SU-DHL-6 (cell line): ENCODE measurements around the gene BCL2L15.

ENCODE experiments used
- H2AFZ ChIP-seq: fragments of 200-600 bp; sonication (generic); 2 replicates; pipeline ENCODE4 v1.6.1; 2014; ENCODE audit warnings: low read depth, mild to moderate bottlenecking, moderate library complexity, mixed read lengths, antibody characterized with exemption, low read length; ENCODE audit not compliant: severe bottlenecking
- H3F3A ChIP-seq: fragments of 200-600 bp; shearing (Covaris generic); 2 replicates; pipeline ENCODE4 v1.6.0; 2016; ENCODE audit warnings: antibody characterized with exemption, mild to moderate bottlenecking; ENCODE audit not compliant: insufficient read depth
- H3K27ac ChIP-seq: fragments of 200-600 bp; sonication (generic); 2 replicates; pipeline ENCODE4 v1.5.1; 2016; ENCODE audit warnings: low read depth, mild to moderate bottlenecking, low read length, moderate library complexity, mixed read lengths
- H3K27me3 ChIP-seq: fragments of 200-600 bp; sonication (generic), shearing (Covaris generic); 2 replicates; pipeline ENCODE4 v1.6.0; 2014; ENCODE audit warnings: mild to moderate bottlenecking, low read length
- H3K36me3 ChIP-seq: fragments of 200-600 bp; sonication (generic); 2 replicates; pipeline ENCODE4 v1.6.1; 2014; ENCODE audit warnings: mild to moderate bottlenecking, low read length, mixed read lengths
- H3K4me2 ChIP-seq: fragments of 300-600, 200-600 bp; shearing (Covaris generic), sonication (generic); 2 replicates; pipeline ENCODE4 v1.6.0; 2014; ENCODE audit warnings: low read length, low read depth, mild to moderate bottlenecking; ENCODE audit not compliant: poor library complexity, severe bottlenecking
- H3K4me3 ChIP-seq: fragments of 200-600 bp; sonication (generic); 2 replicates; pipeline ENCODE4 v1.5.1; 2014; ENCODE audit warnings: antibody characterized with exemption, low read length, mild to moderate bottlenecking, mixed read lengths; ENCODE audit not compliant: insufficient read depth, poor library complexity, severe bottlenecking
- H3K79me2 ChIP-seq: fragments of 200-600 bp; sonication (generic); 2 replicates; pipeline ENCODE4 v1.6.1; 2014; ENCODE audit warnings: mild to moderate bottlenecking, low read length, moderate library complexity; ENCODE audit not compliant: insufficient read depth
- H3K9ac ChIP-seq: fragments of 200-600 bp; sonication (generic); 2 replicates; pipeline ENCODE4 v1.7.0; 2014; ENCODE audit warnings: mild to moderate bottlenecking, low read length
- H3K9me2 ChIP-seq: fragments of 200-600 bp; sonication (generic); replicated peaks from 2 replicates; pipeline ENCODE4 v1.6.1; 2014; ENCODE audit warnings: low read length; ENCODE audit not compliant: insufficient read depth
- H3K9me3 ChIP-seq: fragments of 200-600 bp; sonication (generic); 2 replicates; pipeline ENCODE4 v1.6.1; 2014; ENCODE audit warnings: low read length, mixed read lengths; ENCODE audit not compliant: insufficient read depth
- H4K20me1 ChIP-seq: fragments of 200-600 bp; sonication (generic); 2 replicates; pipeline ENCODE4 v1.6.1; 2014; ENCODE audit warnings: low read depth, mild to moderate bottlenecking, antibody characterized with exemption, low read length, moderate library complexity, mixed read lengths
- EZH2phosphoT487 ChIP-seq: fragments of 200-600 bp; sonication (generic), shearing (Covaris generic); conservative IDR thresholded peaks from 2 replicates; pipeline ENCODE4 v1.6.1; 2018; ENCODE audit warnings: mild to moderate bottlenecking, antibody characterized with exemption, low read length, moderate library complexity, mixed read lengths
- TF ChIP-seq, protein P1 (sequence below): fragments of 200-600 bp; sonication (generic); IDR thresholded peaks from one replicate; pipeline ENCODE4 v1.5.1; 2017; ENCODE audit warnings: antibody characterized with exemption, mild to moderate bottlenecking, low read length, moderate library complexity; ENCODE audit not compliant: insufficient read depth, poor library complexity, severe bottlenecking

BCL2L15 gene

DNA sequence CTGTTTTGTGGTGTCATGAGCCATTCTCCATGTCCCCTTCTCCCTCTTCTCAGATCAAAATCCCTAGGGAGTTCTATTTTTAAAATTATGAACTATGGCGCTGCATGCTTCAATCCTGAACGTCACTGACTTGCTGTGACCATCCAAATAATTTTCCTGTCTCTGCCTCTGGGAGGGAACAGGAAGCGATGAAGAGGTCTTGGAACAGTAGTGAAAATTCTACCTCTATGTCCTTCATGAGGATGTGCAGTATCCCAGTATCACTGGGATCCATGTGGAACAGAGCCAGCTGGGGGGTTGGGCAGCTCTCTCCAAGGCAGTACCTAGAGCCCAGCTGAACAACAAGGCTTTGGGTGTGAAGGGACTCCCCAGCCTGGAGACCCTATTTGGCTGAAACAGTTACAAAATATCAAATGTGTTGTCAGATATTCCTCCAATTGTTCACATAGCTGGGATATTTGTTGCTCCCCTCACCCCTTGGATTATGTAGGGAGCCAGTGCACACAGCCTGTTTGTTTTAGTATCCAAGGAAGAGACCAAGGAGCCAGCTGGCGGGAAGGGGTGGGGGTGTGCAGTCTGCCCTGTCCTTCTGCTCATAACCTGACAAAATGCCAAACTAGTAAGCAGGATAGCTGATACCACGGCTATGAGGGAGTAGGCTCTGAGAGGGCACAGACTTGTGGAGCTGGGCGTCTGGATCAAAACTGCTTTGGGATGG is 25.4 kb upstream of the BCL2L15 start:
- no peaks in the 10 kb centered on the region for H3K9me2 ChIP-seq
- no peak overlapping the region for H3K27ac ChIP-seq
- H3K36me3 ChIP-seq, result peaks cover 23% of the 10 kb centered on the region; the same call in 1 of the 2 replicates
- no peak overlapping the region for H3K4me3 ChIP-seq
- no peaks in the 10 kb centered on the region for H3K9me3 ChIP-seq
- no peak overlapping the region for H3K9ac ChIP-seq
- H3F3A ChIP-seq, result no peaks in the 10 kb centered on the region
- H3K27me3 ChIP-seq, result no peaks in the 10 kb centered on the region
- no peak overlapping the region for H3K4me2 ChIP-seq
- H3K79me2 ChIP-seq, result no peaks in the 10 kb centered on the region; the same call in 1 of the 2 replicates
- TF ChIP-seq, protein P1, sequence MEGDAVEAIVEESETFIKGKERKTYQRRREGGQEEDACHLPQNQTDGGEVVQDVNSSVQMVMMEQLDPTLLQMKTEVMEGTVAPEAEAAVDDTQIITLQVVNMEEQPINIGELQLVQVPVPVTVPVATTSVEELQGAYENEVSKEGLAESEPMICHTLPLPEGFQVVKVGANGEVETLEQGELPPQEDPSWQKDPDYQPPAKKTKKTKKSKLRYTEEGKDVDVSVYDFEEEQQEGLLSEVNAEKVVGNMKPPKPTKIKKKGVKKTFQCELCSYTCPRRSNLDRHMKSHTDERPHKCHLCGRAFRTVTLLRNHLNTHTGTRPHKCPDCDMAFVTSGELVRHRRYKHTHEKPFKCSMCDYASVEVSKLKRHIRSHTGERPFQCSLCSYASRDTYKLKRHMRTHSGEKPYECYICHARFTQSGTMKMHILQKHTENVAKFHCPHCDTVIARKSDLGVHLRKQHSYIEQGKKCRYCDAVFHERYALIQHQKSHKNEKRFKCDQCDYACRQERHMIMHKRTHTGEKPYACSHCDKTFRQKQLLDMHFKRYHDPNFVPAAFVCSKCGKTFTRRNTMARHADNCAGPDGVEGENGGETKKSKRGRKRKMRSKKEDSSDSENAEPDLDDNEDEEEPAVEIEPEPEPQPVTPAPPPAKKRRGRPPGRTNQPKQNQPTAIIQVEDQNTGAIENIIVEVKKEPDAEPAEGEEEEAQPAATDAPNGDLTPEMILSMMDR, result no peak
- TF ChIP-seq EZH2phosphoT487, result no peak
- H2AFZ ChIP-seq, result no peak overlapping the region
- H4K20me1 ChIP-seq, result no peaks in the 10 kb centered on the region

DNA sequence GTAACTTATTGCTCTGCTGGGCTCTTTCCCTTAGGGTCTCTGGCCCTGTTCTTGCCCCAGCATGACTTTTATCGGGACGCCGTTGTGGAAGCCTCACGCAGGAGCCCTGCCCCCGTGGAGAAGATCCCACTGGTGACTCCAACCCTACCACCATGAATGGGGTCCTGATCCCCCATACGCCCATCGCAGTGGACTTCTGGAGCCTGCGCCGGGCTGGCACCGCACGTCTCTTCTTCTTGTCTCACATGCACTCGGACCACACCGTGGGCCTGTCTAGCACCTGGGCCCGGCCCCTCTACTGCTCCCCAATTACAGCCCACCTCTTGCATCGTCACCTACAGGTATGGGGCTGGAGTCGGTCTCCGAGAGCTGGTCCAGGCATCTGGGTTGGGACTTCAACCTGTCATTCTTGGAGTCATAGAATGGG is 18.1 kb upstream of the BCL2L15 start:
- H3K9ac ChIP-seq, result peak overlapping the region; percentile 91
- H3K79me2 ChIP-seq, result peaks cover 38% of the 10 kb centered on the region
- peaks cover 15% of the 10 kb centered on the region; the same call in 1 of the 2 replicates for H3K36me3 ChIP-seq

DNA sequence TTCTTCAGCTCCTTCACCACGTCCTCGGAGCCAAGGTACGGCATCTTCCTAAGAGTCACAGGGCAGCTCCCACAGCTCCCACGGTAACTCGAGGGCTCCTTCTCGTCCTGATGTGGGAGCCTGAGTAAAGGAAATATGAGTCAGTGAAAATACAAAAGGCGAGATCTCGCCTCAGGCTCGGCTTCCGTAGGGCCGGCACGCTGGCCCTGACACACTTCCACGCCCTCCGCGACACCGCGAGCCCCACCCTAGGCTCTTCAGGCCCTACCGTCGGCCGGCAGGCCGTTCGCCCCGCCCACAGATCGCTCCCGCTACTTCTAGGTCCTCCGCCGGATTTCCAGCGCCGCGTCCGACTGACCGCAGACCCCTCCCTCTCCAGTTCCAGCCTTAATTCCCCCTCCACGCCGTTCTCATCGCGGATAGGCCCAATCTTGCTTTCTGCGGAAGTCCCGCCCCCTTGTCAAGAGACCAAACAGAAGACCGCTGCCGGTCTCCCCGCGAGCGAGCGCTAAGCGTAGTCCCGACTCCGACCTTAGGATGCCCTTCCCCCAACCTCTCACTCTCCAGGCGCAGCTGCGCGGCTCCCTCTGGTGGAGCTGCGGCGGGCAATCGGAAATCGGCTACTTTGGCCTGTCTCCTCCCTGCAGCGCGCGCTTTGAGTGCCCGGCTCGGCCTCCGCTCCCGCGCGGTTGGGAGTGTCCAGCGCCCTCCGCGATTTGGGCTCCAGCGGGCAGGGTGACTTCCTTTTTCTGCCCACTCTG is 17.5 kb upstream of the BCL2L15 start, which contains the start of the genes AP4B1 and DCLRE1B:
Gene AP4B1, minus strand, starts transcription at position 126 of the 761 bp plus-strand sequence. Its CDS starts 82 bp downstream, at position 44.
Gene DCLRE1B, plus strand, starts transcription at position 653 of the 761 bp plus-strand sequence. CDS start 261 bp downstream, outside the sequence.
- peak within 1 kb of the TSS; percentile 79 for H3K4me2 ChIP-seq
- H3K36me3 ChIP-seq, result peaks cover 11% of the 10 kb centered on the region; the same call in 1 of the 2 replicates
- no peaks in the 10 kb centered on the region for H3K9me3 ChIP-seq
- peaks cover 38% of the 10 kb centered on the region for H3K79me2 ChIP-seq
- H3K4me3 ChIP-seq, result peak within 1 kb of the TSS; percentile 94
- peak within 1 kb of the TSS; percentile 95 for H2AFZ ChIP-seq
- H4K20me1 ChIP-seq, result no peaks in the 10 kb centered on the region
- peak within 1 kb of the TSS; percentile 78 for H3K27ac ChIP-seq
- H3K9me2 ChIP-seq, result no peaks in the 10 kb centered on the region
- H3F3A ChIP-seq, result no peaks in the 10 kb centered on the region
- no peaks in the 10 kb centered on the region for H3K27me3 ChIP-seq
- peak within 1 kb of the TSS; percentile 91 for H3K9ac ChIP-seq
- no peak for TF ChIP-seq EZH2phosphoT487
- TF ChIP-seq, protein P1, result peak; percentile 18

More for the DNA sequence above, 18.1 kb upstream of the BCL2L15 start:
- TF ChIP-seq, protein P1, result no peak
- TF ChIP-seq EZH2phosphoT487, result no peak
- Histone ChIP-seq H3F3A (no peaks in the 10 kb centered on the region), H3K9me3 (no peaks in the 10 kb centered on the region), H3K4me2 (peak overlapping the region; percentile 79), H4K20me1 (no peaks in the 10 kb centered on the region), H3K27me3 (no peaks in the 10 kb centered on the region), H3K9me2 (no peaks in the 10 kb centered on the region), H2AFZ (peak overlapping the region; percentile 95), H3K4me3 (peak overlapping the region; percentile 89), H3K27ac (peak overlapping the region; percentile 58)
